Measurements from ENCODE around the gene EPGN.
"Not testable (repeated sequence)": the region's sequence is repeated elsewhere in the genome, so short reads cannot be mapped to it uniquely, and the experiment has no call there.

Gene EPGN

DNA sequence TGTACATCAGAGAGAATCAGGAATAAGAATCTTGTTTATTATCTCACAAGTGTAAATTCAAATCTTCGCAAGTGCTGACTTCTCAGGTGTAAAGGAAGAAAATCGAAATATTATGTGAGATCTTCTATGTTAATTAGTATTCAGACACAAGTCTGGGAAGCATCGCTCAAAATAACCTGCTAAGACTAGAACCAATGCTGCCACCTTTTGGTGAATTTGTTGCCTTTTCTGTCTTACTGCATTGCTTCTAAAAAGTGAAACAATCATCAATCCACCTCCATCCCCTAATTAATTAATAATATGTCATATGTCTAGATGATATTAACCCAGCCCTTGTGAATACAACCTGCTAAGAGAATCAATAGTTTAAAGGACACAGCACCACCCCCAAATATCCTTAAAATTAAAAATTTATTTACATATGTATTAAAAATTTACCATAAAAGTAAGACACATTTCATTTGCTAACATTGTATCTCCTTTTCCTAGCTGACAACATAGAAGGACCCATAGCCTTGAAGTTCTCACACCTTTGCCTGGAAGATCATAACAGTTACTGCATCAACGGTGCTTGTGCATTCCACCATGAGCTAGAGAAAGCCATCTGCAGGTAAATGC is 3.5 kb downstream of the EPGN start:
- no peak for DNase-seq

- DNase-seq = no peak
Measured at GRCh38 chr4:74314329-74314728, 6.1 kb downstream of the EPGN start.

GRCh38 chr4:74314944-74315343 is 6.7 kb downstream of the EPGN start:
- no peak for DNase-seq

DNA sequence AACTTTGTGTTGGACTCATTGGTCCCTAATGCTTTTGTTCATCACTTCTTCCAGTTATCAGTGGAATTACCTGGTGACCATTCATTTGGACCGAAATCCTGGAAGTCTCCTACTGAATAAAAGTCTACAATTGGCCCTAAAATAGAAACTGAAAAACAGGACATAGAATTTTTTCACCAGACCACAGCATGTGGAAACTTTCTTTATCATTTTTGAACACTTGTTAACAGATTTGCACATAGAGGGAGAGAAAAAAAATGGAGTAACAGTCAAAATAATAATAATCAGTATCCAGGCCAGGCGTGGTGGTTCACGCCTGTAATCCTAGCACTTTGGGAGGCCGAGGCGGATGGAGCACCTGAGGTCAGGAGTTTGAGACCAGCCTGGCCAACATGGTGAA is 7.1 kb downstream of the EPGN start:
- DNase-seq = no peak

- no peak for DNase-seq
Measured at GRCh38 chr4:74316397-74316796, 8.1 kb downstream of the EPGN start.

GRCh38 chr4:74317616-74318246 is 9.5 kb downstream of the EPGN start:
- DNase-seq = no peak

- no peak for DNase-seq
Measured at GRCh38 chr4:74318276-74318675, 10.0 kb downstream of the EPGN start.

DNA sequence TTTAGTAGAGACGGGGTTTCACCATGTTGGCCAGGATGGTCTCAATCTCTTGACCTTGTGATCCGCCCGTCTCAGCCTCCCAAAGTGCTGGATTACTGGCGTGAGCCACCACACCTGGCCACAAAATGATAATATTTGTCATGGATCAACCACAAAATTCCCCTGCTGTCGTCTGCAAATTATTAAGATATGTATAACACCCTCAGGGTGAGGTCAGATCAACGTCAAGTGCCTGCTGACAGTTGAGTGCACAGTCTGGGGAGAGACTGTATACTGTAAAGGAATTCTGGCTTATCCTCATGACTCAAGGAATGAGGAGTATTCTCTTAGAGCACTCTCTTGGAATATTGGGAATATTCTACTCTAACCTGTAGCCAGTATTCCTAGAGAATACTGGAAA is 11.2 kb downstream of the EPGN start:
- DNase-seq = no peak

DNA sequence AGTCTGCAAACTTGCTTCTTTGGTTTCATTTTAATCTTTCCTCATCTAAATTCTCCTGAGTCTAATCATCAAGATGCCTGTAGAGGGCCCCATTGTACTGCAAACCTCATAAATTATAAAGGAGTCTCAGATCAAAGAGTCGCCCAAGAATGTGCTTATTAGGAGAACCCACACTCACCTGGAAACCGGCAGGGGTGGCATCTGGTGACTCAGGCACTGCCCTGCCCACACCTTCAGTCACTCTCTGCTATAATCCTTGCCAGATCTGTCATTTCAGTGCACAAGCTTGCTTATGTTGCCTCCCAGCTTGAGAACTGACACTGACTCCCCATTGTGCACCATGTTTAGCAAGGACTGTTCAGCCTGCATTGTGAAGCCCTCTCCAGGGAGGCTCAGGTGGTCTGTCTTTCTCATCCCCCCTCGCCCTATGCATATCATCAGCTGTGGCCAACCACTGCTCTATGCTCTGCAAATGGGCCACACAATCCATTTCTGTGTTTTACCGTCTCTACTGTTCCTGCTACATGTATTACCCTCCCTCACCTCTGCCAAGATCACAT is 12.4 kb downstream of the EPGN start:
- no peak for DNase-seq

GRCh38 chr4:74322301-74322700 is 14.0 kb downstream of the EPGN start:
- no peak for DNase-seq

DNA sequence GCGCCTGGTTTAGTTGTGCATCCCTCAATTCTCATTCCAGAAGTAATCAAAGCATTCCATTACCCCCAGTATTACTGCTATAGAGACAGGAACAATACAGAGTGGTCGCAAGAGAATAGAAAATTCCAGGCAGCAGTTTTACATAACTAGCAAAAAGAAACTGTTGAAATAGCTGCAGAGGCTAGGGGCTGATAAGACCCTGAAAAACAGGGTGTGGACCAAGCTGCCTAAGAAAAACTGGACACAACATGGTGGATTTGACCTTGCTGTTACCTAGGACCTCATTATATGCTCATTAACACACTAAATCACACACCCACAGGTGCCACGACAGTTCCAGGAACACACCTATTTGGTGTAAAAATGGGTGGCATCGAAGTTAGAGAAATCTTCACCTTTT is 15.4 kb downstream of the EPGN start:
- DNase-seq = no peak

- DNase-seq = no peak
Measured at GRCh38 chr4:74324262-74324661, 16.0 kb downstream of the EPGN start.

GRCh38 chr4:74325886-74326285 is 17.6 kb downstream of the EPGN start:
- DNase-seq = no peak

- DNase-seq = no peak
Measured at GRCh38 chr4:74327762-74328161, 19.5 kb downstream of the EPGN start.

DNA sequence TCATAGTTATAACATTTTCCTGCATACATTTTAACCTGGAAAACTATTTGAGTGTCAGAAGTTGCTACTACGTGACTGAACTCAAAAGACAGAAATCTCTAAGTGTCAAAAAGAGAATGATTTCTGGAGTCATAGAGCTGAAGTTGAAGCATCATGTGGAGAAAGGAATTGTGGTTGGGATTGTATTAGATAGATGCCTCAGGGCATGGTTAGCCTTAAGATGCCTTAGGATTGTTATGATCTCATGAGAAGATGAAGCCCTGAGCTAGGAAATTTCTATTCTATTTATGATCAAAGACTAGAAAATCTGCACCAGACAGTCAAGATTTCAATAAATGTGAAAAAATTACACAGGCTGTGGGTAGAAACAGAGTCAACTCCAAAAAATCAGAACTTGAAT is 20.2 kb downstream of the EPGN start:
- no peak for DNase-seq

DNA sequence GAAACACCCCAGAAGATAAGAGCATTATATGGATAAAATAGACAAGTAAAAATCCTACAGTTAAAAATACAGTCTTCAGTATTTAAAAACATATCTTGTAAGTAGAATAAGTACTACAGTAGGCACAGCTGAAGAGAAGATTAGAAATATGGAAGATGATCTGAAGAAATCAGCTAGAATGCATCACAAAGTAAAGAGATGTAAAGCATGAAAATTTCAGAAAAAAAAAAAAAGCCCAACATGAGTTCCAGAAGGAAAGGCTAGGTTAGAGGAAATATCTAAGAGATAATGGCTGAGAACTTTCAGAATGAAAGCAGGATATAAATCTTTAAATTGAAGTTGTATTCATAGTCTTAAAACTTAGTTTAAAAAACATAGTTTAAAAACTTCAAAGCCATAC is 21.0 kb downstream of the EPGN start:
- no peak for DNase-seq

GRCh38 chr4:74330295-74330750 is 22.1 kb downstream of the EPGN start:
- DNase-seq = no peak

- DNase-seq = no peak
Measured at GRCh38 chr4:74331252-74331651, 23.0 kb downstream of the EPGN start.

DNA sequence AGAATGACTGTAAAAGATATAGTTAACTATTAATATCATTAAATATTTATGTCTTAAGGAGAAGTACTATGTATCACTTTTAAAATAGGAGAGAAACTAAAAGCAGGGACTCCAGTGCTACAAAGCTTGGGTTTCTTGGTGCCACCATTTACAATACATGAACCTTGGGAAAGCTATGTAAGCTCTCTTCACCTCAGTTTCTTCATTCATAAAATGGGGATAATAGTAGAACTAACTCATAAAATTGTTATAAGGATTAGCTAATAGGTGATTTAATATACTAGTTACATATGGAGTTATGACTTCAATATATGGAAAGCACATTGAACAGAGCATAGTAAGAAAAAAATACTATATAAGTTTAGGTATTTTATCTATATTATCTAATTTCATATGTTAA is 23.7 kb downstream of the EPGN start:
- no peak for DNase-seq

- DNase-seq = no peak
Measured at GRCh38 chr4:74334636-74335035, 26.4 kb downstream of the EPGN start.

- DNase-seq = no peak
Measured at GRCh38 chr4:74335341-74336021, 27.2 kb downstream of the EPGN start.

DNA sequence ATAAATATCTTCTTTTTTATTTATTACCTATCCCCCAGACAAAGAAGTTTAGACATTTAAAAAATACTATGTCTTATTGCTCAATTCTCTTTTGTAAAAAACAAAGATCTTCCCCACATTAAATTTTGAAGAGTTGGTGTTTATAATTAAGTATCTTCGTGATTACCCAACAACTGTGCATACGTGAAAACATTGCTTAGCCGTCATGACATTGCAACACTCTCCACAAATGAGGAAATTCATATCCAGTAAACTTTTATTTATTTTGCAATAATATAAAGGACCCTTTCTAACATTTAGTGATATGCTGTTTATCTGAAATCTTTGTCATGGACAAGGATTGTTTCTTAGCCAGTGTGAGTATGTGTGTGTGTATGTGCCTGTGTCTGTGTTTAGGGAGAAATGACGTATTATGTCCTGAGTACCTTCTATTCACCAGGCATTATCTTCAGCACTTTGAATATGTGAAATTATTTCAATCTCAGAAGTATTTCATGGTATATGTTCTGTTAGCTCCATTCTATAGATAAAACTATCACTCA is 30.6 kb downstream of the EPGN start:
- DNase-seq = no peak

- DNase-seq = no peak
Measured at GRCh38 chr4:74339501-74339900, 31.2 kb downstream of the EPGN start.

- not testable (repeated sequence) for DNase-seq
Measured at GRCh38 chr4:74340421-74340820, 32.2 kb downstream of the EPGN start.
